ENCODE data around the gene CNTNAP2. TPM values are rescaled to one million over a fixed set of nuclear protein-coding genes. Genes with fewer than 3 reads are reported as not detected.

CNTNAP2 gene
- total RNA-seq, 3 donors from 2014 or later (not counting 1 experiment from before 2014, with no cell fraction given) = 0.18 to 1.1 TPM; not detected in 1

DNA sequence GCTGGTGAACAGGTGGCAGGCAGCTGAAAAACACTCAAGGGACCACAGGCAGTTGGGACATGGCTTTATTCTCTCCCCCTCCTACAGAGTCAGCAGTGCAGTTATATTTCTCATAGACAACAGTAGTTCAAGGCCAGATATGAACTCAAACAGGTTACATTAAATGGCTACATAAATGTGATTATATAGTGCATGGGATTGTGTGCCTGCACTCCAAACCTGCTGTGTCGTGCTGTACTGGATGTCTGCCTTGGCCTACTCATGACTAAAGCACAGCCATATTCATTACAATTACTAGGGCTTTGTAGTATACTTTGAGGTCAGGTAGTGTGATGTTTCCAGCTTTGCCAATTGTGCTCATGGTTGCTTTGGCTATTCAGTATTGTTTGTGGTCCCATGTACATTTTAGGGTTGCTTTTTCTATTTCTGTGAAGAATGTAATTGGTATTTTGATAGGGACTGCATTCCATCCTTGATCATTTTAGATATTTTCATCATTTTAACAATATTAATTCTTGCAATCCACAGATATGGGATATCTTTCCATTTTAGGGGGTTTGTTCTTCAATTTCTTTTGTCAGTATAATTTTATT is 393.6 kb downstream of the CNTNAP2 start:
- no peaks in the 10 kb centered on the region for H3K36me3 ChIP-seq (ENCODE audit: control insufficient read depth, insufficient read depth, low read length)
- H3K9me3 Mint-ChIP-seq = peaks cover 6 to 19% of the 10 kb centered on the region in 2 donors
- no peaks in the 10 kb centered on the region for H3K4me1 ChIP-seq (ENCODE audit: control insufficient read depth, insufficient read depth, low read length)
- intact Hi-C loops (cut with micrococcal nuclease) = no loop called here
- no peaks in the 10 kb centered on the region for H3K4me1 Mint-ChIP-seq
- no CpG with 5 or more reads among the region's 1 CpG for WGBS (ENCODE audit: insufficient coverage)
- H3K4me3 ChIP-seq (ENCODE audit: low read length) = no peak overlapping the region
- peaks cover 21% of the 10 kb centered on the region for H3K9me3 ChIP-seq (ENCODE audit: control insufficient read depth, insufficient read depth, low read length)
- TF ChIP-seq, protein P1, sequence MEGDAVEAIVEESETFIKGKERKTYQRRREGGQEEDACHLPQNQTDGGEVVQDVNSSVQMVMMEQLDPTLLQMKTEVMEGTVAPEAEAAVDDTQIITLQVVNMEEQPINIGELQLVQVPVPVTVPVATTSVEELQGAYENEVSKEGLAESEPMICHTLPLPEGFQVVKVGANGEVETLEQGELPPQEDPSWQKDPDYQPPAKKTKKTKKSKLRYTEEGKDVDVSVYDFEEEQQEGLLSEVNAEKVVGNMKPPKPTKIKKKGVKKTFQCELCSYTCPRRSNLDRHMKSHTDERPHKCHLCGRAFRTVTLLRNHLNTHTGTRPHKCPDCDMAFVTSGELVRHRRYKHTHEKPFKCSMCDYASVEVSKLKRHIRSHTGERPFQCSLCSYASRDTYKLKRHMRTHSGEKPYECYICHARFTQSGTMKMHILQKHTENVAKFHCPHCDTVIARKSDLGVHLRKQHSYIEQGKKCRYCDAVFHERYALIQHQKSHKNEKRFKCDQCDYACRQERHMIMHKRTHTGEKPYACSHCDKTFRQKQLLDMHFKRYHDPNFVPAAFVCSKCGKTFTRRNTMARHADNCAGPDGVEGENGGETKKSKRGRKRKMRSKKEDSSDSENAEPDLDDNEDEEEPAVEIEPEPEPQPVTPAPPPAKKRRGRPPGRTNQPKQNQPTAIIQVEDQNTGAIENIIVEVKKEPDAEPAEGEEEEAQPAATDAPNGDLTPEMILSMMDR (IDR thresholded peaks at IDR 0.05) = no peak
- H3K27me3 ChIP-seq (ENCODE audit: control insufficient read depth, insufficient read depth, low read length) = no peaks in the 10 kb centered on the region
- DNase-seq (no peak), ATAC-seq (no peak)
- H3K27me3 Mint-ChIP-seq (ENCODE audit: low read depth in 2 of 2) = no peaks in the 10 kb centered on the region
- no peak overlapping the region for H3K4me3 Mint-ChIP-seq
- no peak overlapping the region for H3K27ac Mint-ChIP-seq
- H3K36me3 Mint-ChIP-seq = peaks cover 23% of the 10 kb centered on the region
- H3K27ac ChIP-seq (ENCODE audit: low read length) = no peak overlapping the region

DNA sequence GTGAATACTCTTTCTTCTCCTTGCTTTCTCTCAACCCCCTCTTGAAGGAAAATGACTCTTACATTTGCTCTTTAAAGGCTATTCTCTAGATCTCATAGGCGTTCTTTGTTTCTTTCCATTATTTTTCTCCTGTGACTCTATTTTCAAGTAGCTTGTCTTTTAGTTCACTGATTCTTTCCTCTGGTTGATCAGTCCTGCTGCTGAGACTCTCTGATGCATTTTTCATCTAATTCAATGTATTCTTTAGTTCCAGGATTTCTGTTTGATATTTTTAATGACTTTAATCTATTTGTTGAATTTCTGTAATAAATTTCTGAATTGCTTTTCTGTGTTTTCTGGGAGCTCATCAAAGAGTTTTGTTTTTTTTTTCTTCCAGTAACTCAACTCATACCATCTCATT is 397.7 kb downstream of the CNTNAP2 start:
- no peaks in the 10 kb centered on the region for H3K27me3 ChIP-seq (ENCODE audit: control insufficient read depth, insufficient read depth, low read length)
- Mint-ChIP-seq H3K4me1 (no peaks in the 10 kb centered on the region), H3K27me3 (ENCODE audit: low read depth in 2 of 2) (no peaks in the 10 kb centered on the region), H3K4me3 (no peak overlapping the region), H3K27ac (no peak overlapping the region), H3K36me3 (peaks cover 36% of the 10 kb centered on the region), H3K9me3 (peaks cover 12 to 23% of the 10 kb centered on the region in 2 donors)
- no peak for ATAC-seq
- no peak for DNase-seq
- intact Hi-C loops (cut with micrococcal nuclease) = no loop called here
- H3K27ac ChIP-seq (ENCODE audit: low read length) = no peak overlapping the region
- 95% methylated on average over 1 of the region's 1 CpG for WGBS (ENCODE audit: insufficient coverage)
- TF ChIP-seq, protein P1 (IDR thresholded peaks at IDR 0.05) = no peak
- no peaks in the 10 kb centered on the region for H3K4me1 ChIP-seq (ENCODE audit: control insufficient read depth, insufficient read depth, low read length)
- H3K9me3 ChIP-seq (ENCODE audit: control insufficient read depth, insufficient read depth, low read length) = peaks cover 5% of the 10 kb centered on the region
- H3K4me3 ChIP-seq (ENCODE audit: low read length) = no peak overlapping the region
- H3K36me3 ChIP-seq (ENCODE audit: control insufficient read depth, insufficient read depth, low read length) = no peaks in the 10 kb centered on the region

DNA sequence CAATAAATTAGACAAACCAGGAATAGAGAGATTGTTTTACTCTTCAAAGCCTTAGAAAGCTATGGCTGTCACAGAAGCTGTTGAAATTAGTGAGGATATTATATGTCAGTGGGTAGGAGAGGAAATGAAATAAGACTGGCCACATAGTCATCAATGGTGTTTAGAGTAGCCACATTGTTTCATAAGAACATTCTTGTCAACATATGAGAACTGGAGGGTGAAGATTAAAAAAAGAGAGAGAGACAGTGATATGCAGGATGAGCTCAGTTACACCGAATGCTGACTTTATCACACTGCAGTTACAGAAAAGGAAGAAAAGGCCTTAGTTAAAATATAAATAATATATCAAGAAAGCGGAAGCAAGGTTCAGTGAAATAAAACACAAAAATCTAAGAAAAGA is 412.0 kb downstream of the CNTNAP2 start:
- no CpG with 5 or more reads among the region's 2 CpGs for WGBS (ENCODE audit: insufficient coverage)
- intact Hi-C loops (cut with micrococcal nuclease) = no loop called here

More for the DNA sequence above, 412.0 kb downstream of the CNTNAP2 start:
- no peak overlapping the region for H3K4me3 ChIP-seq (ENCODE audit: low read length)
- Mint-ChIP-seq H3K9me3 (peaks cover 14 to 33% of the 10 kb centered on the region in 2 donors), H3K4me1 (no peaks in the 10 kb centered on the region), H3K27ac (no peak overlapping the region), H3K36me3 (peaks cover 6% of the 10 kb centered on the region), H3K4me3 (no peak overlapping the region), H3K27me3 (ENCODE audit: low read depth in 2 of 2) (no peaks in the 10 kb centered on the region)
- no peak for ATAC-seq
- H3K27ac ChIP-seq (ENCODE audit: low read length) = no peak overlapping the region
- no peaks in the 10 kb centered on the region for H3K4me1 ChIP-seq (ENCODE audit: control insufficient read depth, insufficient read depth, low read length)
- DNase-seq = no peak
- peaks cover 4% of the 10 kb centered on the region for H3K9me3 ChIP-seq (ENCODE audit: control insufficient read depth, insufficient read depth, low read length)
- no peaks in the 10 kb centered on the region for H3K27me3 ChIP-seq (ENCODE audit: control insufficient read depth, insufficient read depth, low read length)
- TF ChIP-seq, protein P1 (IDR thresholded peaks at IDR 0.05) = no peak
- no peaks in the 10 kb centered on the region for H3K36me3 ChIP-seq (ENCODE audit: control insufficient read depth, insufficient read depth, low read length)

Data from natural killer cell (primary cell).